HG03060 (cell line): ENCODE results near the gene FEV.

Experiments
- ATAC-seq: cut with Tn5 transposase; IDR thresholded peaks from one replicate; pipeline ENCODE4 v1.9.1; 2021; ENCODE audit warnings: low read depth, moderate number of reproducible peaks; ENCODE audit not compliant: unreplicated experiment

FEV gene

GRCh38 chr2:219018286-219018685 lies 33.3 kb upstream of the FEV start:
- no peak for ATAC-seq

GRCh38 chr2:219017201-219017931 lies 32.4 kb upstream of the FEV start:
- no peak for ATAC-seq

GRCh38 chr2:219016721-219017120 lies 31.7 kb upstream of the FEV start:
- no peak for ATAC-seq

GRCh38 chr2:219010873-219011272 lies 25.9 kb upstream of the FEV start:
- ATAC-seq, result no peak

GRCh38 chr2:219010162-219010756 lies 25.3 kb upstream of the FEV start:
- no peak for ATAC-seq

GRCh38 chr2:219009294-219009693 lies 24.3 kb upstream of the FEV start:
- ATAC-seq, result no peak

GRCh38 chr2:219003979-219004378 lies 19.0 kb upstream of the FEV start:
- no peak for ATAC-seq

- no peak for ATAC-seq
Observed at GRCh38 chr2:219003267-219003634, 18.3 kb upstream of the FEV start.

- no peak for ATAC-seq
Observed at GRCh38 chr2:219002395-219003266, 17.6 kb upstream of the FEV start.

- ATAC-seq, result no peak
Observed at GRCh38 chr2:219001577-219002394, 16.8 kb upstream of the FEV start.

- no peak for ATAC-seq
Observed at GRCh38 chr2:219001100-219001576, 16.2 kb upstream of the FEV start.

GRCh38 chr2:219000569-219000960 lies 15.6 kb upstream of the FEV start:
- ATAC-seq, result no peak

GRCh38 chr2:218999881-219000568 lies 15.0 kb upstream of the FEV start:
- no peak for ATAC-seq

GRCh38 chr2:218999021-218999880 lies 14.3 kb upstream of the FEV start:
- ATAC-seq, result no peak

- ATAC-seq, result no peak
Observed at GRCh38 chr2:218998414-218999002, 13.5 kb upstream of the FEV start.

- no peak for ATAC-seq
Observed at GRCh38 chr2:218997731-218998130, 12.7 kb upstream of the FEV start.

- no peak for ATAC-seq
Observed at GRCh38 chr2:218996937-218997336, 12.0 kb upstream of the FEV start.

- no peak for ATAC-seq
Observed at GRCh38 chr2:218995972-218996711, 11.2 kb upstream of the FEV start.
